HG02623 (cell line): ENCODE results near the gene ACKR3.

Experiments used
- ATAC-seq: cut with Tn5 transposase; IDR thresholded peaks from one replicate; pipeline ENCODE4 v1.9.1; 2021; ENCODE audit warnings: moderate library complexity; ENCODE audit not compliant: unreplicated experiment

The ACKR3 gene

DNA sequence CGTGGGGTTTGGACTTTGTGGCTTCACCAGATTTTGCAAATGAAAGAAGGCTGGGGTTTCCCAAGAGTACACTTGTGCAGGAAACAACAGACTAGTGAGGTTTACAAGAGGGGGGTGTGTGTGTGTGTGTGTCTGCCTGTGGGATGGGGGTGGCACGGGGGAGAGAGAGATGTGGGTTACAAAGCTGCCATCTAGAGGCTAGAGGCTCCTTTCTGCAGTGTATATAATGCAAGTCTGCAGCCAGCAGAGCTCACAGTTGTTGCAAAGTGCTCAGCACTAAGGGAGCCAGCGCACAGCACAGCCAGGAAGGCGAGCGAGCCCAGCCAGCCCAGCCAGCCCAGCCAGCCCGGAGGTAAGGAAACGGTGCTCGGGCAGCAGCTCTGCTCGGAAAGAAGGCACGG lies at the start of gene ACKR3:
ACKR3 (plus strand) TSS at position 253 of the 401 bp plus-strand sequence. CDS start 10,641 bp downstream, outside the sequence.
- ATAC-seq: peak; percentile 80

DNA sequence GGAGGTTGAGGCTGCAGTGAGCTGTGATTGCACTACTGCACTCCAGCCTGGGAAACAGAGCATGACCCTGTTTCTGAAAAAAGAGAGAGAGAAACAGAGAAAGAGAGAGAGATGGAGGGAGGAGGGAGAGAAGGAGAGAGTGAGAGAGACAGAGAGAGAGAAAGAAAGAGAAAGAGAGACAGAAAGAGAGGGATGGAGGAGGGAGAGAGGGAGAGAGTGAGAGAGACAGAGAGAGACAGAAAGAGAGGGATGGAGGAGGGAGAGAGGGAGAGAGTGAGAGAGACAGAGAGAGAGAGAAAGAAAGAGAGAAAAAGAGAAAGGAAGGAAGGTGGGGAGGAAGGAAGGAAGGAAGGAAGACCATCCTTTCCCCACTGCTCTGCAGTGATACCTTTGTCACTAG lies 48.1 kb upstream of the ACKR3 start:
- ATAC-seq: no peak

DNA sequence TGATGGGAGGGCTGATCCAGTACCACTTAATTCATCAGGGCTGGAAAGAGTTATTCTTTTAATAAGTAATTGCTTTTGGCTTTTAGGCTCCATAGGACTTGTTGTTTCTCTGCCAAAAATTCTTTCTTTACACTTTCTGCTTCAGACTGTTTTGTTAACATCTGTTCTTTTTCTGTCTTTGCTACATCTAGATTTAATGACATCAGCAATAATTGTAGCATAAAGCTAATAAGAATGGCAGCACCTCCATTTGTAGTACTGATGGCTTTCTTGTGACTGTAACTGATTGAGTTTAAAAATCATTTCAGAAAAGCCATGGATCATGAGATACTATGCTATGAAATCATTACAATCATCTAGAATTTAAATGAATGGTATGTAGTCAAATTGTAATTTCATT lies 46.4 kb upstream of the ACKR3 start:
- ATAC-seq: no peak

DNA sequence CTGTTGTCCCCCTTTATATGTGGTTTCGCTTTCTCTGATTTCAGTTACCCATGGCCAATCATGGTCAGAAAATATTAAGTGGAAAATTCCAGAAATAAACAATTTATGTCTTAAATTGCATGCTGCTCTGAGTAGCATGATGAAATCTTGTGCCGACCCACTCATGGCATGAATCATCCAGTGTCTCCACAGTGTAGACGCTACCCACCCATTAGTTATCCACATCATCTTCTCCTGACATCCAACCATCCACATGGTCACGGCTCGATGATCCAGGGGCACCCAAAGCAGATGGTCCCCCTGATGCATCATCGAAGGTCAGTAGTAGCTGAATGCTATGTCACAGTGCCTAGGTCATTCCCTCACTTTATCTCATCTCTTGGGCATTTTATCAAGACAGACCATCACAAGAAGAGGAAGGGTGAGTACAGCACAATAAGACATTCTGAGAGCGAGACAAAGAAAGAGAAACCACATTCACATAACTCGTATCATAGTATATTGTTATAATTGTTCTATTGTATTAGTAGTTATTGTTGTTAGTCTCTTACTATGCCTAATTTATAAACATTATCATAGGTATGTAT lies 44.1 kb upstream of the ACKR3 start:
- ATAC-seq: no peak

DNA sequence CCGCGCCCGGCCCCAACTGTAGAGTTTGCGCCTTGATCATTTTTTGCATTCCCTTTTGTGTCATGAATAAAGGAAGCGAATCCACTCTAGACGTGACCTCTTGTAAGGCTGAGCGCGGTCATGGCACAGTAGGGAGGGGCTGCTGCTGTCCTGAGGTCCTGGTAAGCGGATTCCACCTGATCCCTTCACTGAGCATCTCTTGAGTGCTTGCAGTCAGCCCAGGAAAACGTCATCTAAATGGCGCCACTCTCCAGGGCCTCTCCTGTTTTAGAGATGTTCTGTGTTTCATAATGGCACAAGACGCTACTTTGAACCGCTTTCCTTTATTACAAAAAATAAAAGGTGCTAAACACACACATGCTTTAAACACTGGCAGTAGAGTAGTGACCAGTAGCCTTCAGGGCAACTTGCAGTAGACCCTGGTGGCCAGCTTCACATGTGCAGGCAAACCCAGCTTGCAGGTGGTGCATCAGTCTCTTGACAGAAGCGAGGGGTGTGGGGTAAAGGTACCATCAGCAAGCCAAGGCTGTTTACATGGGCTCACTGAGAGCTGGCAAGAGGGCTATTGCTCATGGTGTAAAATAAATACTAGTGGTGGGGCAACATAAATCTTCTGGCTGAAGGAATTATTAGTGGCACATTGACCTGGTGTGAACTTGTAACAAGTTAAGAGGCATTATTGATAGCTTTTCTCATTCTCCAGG lies 43.0 kb upstream of the ACKR3 start:
- ATAC-seq: no peak

DNA sequence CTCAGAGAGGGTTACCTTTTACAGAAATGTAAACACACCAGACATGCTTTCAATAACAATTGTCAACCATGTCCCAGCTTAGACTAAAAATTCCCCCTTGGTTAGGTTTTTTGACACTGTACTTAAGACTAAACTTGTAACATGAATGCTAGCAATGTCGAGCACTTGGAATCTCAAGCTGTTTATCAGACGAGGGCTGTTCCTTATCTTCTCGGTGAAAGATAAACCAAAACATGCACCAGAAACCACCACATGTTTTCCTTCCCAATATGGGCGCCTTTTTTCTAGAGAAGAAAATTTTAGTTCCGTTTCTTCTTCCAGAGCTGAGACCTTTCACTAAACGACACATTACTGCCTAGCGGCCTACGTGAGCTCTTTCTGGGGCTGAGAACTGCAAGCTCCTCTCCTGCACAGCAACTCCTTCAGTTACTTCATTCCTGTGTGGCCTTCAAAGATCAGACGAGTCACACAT lies 42.4 kb upstream of the ACKR3 start:
- no peak for ATAC-seq

DNA sequence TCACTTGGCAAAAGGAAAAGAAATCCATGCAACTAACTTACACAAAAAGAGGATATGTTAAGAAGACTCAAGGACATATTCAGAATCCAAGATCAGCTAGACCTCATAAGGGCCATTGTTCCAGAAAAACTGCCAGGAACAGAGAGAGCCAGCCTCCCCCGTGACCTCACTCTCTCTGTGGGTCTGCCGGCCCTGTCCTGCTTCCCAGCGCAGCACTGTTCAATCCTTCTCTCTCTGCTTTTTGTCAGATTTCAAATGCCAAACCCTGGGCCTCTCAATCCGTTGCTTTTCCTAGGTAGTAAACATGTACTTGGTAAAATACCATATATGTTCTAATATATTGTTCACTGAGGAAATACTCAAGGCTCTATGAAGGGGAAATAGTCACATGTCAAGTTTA lies 40.0 kb upstream of the ACKR3 start:
- no peak for ATAC-seq

DNA sequence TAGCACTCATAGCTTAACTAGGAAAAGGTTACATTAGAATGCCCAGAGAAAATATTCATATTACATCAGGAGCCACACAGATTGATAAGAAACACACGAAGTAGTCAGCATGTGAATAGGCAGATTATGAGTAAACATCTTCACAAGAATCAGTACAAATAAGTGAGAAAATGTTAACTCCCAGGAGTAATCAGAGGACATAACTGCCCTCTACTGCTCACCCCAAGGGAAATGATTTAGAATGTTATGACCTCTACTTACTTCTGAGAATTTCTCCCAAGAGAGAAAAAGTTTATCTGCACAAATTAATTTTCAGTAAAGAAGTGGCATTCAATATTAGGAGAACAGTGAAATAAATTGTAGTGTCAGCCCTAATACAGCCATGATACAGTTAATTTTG lies 39.1 kb upstream of the ACKR3 start:
- ATAC-seq: no peak

DNA sequence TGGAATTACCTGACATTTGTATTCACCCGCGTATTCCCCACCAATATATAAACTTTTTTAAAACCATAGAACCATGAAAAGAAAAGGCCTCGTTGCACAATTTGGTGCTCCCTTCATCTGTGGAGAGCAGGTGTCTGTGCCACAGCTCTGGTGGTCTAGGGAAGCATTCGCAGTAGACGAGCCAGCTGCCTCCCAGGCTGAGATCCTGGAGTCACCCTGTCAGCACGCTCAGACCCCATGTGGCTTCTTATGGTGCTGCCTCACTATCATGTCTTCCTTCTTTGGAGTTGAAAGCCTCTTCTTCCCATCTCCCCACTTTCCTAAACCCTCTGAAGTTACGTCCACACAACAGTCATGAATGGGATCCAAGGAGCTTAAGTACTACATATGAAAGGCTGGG lies 38.4 kb upstream of the ACKR3 start:
- ATAC-seq: no peak

DNA sequence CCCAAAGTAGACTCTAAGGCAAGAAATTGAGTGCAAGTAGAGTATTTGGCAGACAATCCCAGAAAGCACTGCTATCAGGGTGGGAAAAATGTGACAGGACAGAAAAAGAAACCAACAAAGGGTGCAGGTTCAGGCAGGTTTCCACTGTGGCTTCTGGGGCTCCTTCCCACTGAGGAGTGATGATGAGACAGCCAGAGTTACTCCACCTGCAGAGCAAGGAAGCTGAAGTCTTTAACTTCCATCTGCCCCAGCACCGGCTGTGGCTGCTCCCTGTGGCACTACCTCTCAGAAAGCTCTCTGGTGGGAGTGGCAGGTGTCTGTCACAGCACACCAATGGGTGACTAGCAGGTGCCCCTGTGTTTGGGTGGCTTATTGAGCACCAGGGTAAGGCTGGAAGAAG lies 37.6 kb upstream of the ACKR3 start:
- ATAC-seq: no peak

DNA sequence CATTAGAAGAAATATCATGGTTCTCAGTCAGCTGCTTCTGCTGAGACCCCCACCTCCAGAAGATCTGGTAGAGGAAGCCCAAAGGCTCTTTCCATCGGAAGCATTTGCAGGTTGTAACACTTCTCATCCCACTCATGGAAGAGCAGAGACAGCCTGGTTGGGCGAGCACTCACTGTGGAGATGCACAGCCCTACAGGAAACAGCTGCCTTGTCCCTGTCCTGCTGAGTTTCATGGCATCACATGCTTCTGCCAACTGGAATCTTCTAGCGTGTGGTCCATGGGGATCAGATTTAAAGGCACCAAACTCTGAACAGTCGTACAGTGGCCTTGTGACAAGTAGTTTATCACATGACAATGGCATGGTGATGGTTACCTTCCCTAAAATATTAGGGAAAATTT lies 36.3 kb upstream of the ACKR3 start:
- ATAC-seq: no peak

DNA sequence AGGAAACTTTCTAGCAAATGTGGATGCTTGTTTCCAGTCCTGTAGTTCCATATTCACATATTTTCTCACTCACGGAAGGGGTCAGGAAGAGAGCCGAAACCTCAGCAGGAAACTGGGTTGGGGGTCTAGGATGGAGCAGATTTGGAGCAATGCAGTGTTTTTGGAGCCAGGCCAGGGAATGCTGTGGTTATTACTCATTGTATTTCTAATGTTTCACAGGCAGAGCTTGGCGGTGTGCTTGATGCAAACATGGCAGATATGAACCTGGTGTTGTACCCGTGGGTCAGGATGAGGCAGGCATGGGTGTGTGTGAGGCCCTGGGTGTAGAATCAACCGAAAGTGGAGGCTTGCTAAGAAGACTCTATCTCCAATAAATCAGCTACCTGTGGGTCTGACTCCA lies 34.6 kb upstream of the ACKR3 start:
- ATAC-seq: no peak

DNA sequence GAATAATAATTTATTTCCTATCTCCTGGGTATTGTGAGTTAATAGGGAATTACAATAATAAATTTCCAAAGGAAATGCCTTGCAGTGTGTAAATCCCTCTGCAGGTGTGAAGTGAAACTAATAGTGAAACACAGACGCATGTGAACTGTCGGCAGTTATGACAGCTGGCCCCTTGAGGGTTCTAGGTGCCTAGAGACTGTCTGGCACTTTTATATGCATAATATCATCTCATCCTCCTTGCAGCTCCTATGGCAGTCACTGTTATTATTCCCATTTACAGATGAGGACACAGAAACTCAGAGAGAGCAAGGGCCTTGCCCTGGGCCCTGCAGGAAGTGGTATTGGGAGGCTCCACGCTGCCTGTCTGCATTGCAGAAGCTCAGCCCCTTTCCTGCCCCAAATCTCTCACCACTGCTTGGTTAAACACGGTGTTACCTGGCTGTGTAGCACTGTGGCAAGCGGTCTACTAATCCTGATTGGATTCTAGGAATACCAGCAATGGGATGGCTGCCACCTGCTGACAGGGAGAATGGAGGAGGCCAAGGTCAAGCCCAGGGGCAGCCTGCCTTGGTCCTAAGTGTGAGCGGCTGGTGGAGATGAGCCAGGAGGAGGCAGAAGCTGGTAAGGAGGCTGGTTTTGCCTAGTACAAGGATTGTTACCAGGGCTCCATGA lies 32.8 kb upstream of the ACKR3 start:
- ATAC-seq: peak; percentile 57

DNA sequence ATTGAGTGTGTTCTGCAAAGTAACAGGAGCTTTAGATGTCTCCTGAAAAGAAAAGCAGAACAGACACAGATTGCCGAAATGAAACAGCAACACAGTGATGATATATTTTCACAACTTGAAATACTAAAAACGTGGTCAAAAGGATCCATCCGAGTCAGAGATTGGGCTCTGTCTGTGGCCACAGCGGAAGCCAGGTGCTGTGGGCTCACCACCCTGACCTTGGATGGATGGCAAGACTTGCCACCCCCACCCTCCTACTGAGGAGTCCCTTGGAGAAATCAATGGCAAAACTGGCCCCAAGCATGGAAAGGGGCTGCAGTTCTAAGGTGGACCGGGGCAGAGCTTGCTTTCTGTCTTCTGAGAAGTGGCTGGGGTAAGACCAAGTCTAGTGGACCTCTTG lies 31.4 kb upstream of the ACKR3 start:
- no peak for ATAC-seq

DNA sequence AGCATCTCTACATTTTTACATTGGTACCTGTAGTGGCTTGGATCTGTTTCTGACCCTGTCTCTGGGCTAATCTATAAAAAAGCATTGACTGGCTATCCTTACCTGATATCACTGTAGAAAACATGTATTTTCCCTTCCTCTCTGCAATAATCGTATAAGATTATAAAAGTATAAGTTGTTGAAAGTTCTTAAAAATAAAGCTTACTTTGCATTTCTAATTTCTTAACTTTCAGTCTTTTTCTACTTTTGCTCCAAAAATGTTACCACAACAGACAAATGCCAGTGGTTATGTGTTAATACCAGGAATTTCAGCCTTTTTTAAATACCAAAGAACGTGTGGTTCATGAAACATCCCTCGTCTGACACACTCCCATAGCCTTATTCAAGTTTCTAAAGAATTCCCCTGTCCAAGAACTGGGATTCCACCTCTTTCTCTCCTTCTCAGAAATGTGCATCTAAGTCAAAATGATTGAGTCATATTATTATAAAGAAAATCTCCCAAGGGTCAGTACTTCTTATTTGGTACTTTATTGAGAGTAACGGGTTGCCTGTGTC lies 28.5 kb upstream of the ACKR3 start:
- ATAC-seq: no peak

DNA sequence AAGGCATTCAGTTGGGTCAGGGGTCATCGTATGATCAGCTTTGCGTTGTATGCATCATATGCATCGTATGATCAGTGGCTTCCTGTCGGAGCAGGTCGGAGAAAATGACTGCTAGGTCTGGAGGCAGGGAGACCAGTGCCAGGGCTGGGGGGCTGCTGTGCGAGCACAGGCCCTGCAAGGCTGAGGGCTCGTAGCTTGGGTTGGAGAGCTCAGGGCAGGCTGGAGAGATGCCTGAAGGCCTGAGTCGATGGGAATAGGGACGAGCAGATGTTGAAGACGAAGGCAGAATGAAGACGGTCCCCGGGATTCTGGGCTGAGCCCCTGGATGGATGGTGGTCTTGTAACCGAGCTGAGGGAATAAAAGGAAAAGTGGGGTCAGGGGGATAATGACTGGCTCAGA lies 25.3 kb upstream of the ACKR3 start:
- no peak for ATAC-seq

DNA sequence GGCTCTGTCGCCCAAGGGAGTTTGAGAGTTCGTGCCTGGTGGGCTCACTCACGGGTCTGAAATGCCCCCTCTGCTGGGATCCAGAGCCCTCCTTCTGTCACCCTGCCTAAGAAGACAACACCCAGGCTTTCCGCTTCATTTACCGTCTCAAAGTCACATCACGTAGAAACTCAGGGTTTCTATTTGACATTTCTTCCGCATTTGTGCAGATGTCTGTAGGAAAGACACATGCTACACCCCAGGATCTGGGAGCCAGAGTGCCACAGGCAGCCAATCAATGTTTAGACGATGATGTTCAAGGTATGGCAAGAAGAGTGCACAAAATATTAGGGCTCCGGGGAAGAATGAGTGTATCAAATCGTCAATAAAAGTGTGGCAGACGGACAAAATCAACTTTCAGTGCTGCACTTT lies 24.4 kb upstream of the ACKR3 start:
- no peak for ATAC-seq

DNA sequence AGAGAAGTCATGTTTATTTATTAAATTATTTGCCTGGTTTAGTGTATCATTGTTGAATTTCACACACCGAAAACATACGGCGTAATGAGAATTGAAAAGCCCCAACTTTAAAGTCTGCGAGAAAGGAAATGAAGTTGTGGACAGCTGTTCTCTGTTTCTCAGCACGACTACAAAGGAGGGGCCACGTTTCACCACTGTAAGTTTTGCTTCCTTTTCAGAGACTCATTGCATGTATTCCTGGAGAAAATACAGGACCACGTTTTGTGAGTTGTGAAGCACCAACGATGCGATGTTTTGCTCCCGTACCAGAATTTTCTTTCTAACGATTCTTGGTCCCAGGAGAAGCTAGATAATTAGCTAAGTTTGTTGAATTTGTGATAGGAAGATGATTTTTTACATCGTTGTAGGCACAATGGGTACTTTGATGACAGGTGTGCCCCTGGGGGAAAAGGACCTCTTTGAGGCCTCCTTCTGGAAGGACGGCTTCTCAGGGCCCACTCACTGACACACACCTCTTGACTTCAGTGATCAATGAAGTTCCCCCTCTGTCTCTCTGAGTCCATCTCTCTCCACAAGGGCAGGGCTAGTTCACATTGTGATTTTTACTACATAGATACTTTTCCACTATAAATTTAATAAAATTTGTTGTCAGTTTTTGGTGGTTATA lies 23.7 kb upstream of the ACKR3 start:
- ATAC-seq: peak; percentile 46

DNA sequence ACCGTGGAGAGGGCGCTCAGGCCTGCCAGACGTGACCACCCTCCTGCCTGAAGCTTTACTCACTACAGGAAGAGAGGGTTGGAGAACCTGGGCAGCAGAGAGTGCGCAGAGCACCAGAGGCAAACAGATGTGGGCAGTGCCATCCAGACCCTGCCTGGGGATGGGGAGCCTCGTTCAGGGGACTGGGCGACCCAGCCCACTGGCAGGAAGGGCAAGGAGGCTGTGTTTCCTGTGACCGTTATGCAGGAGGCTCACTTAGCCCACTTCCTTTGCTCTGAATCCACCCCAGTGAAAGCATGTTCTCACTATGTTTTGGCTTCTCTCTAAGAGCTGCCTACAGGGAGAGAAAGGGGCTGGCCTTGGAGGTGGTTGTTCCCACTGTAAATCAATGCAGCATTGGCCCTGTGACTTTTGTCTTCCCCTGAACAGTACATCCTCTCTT lies 23.0 kb upstream of the ACKR3 start:
- no peak for ATAC-seq

DNA sequence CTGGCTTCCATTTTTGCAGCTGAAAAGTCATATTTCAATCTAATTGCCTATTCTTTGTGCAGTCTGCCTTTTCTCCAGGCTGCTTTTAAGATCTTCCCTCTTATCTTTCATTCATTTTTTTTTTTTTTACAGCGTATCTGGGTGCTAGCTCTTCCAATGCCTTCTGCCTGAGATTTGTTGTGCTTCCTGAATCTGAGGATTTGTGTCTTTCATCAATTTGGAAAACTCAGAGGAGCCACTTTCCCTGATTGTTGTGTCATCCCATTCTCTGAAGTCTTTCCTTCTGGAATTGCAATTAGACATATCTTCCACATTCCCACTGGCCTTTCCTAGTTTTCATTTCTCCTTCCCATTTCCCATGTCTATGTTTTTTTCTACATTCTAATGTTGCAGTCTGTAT lies 21.9 kb upstream of the ACKR3 start:
- no peak for ATAC-seq

DNA sequence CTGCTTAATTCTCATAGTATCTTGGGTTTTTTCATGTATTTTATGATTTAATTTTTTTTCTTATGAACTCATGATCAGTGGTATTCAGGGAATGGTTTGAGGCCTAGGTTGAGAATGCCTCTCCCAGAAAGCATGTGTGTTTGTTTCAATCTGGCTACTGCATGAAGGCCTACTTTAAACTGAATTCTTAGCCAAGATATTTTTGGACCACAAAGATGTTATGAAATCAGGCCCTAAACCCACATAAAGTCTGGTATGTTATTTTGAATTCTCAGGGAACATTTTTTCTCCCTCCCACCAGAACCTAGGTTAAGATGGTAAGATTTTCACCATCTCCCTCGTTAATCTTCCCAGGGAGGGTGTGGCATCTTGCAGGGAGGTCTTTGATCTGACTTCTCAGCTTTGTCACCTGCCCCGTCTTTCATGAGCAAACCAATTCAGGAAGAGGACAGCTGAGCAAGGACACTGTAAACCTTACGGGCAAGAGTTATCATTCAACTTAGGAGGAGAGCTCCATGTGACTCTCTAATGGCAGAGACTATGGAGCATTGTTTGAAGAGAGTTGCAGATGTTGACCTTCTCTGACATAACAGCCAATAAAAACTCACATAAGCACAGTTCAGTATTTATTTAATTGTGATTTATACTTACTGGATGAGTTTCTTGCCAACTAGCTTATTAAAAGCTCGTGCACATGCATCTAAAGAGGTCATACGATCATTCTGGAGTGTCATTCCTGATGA lies 21.3 kb upstream of the ACKR3 start:
- ATAC-seq: no peak
